Activated naive CD4-positive, alpha-beta T cell treated with Interleukin-2 at 50 U/mL for 16 hours (primary cell): ENCODE data around the gene CFAP65.

Experiments used
- DNase-seq: peaks from one replicate; pipeline ENCODE4 v3.0.0-alpha.2; 2020

CFAP65 gene

DNA sequence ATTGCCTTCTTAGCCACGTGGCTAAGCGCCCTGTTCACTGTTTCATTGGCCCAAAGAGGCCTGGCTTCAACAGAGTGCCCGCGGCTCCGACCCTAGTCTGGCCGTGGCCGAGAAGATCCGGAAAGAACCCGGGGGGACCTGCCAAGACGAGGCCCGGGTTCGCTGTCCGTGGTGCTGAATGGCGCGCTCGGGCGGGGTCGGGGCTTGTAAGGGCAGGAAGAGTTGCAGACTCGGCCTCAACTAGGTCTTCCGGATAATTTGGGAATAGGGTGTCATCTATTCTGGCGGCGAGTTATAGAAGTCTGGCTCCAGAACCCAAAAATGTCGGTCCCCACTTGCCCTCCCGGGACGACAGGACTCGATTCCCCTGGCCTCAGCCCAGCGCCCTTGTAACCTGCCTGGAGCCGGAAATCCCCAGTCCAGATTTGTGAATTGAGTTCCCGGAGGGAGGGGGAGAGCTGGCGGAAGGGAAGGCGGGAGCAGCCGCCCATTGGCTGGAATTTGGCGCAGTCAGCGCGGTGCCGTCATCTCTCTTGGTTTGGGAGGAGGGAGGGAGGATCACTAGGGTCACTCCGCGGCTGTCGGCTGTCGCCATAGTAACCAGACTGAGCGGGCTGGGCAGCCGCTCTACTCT, 78.3 kb downstream of the CFAP65 start:
- peak; percentile 60 for DNase-seq

DNA sequence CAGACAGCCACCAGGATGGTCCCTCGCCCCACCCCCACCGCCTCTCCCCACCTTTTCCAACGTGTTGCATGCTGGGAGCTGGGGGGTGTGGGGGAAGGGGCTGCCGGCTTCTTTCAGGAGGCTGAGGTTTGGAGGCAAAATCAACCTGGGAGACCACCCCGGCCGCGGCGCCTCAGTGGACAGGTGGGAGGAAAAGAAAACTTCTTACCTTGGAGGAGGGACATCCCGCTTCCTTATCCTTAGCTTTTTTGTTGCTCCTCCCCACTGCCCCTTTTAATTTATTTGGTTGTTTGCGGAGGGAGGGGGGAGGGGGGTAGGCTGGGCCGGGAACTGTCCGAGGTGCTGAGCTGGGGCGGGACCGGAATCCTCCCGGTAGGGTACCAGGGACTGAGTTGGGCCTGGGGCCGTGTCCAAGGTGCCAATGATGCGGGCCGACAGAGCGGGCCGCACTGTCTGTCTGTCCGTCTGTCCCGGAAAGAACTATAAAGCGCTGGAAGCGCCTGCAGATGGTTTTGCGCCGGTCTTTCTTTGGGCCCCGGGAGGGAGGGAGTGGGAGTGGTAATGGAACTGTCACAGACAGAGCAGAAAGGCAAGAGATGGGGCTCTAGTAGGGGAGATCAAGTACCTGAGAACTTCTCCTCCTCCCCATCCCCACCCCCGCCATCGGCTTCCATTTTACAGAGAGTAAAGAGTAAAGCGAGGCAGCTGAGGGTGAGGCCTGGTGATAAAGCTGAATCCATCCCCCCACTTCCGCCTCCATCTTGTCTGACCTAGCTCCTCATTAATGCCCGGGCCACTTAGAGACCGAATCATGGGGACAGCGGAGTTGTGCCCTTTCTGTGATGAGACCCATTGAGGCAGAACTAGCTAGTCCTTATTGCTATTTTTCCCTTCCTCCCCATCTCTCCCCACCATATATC, 79.4 kb downstream of the CFAP65 start:
- DNase-seq = no peak

DNA sequence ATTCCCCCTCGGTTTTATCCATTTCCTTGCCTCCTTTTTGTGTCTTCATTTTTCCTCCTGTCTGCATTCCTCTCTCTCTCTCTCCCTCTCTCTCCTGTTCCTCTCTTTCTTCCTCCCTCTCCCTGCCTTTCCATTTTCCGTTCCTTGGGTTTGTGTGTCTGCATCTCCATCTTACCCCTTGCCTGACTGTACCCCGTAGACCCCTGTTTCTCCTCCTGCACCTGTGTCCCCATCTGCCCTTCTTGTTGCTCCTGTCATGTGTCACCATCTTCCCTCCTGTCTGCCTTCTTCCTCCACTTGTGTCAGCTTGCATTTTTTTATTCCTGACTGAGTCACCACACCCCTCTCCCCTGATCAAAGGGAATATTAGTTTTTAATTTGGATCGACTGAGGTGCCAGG, 80.1 kb downstream of the CFAP65 start:
- DNase-seq = no peak

DNA sequence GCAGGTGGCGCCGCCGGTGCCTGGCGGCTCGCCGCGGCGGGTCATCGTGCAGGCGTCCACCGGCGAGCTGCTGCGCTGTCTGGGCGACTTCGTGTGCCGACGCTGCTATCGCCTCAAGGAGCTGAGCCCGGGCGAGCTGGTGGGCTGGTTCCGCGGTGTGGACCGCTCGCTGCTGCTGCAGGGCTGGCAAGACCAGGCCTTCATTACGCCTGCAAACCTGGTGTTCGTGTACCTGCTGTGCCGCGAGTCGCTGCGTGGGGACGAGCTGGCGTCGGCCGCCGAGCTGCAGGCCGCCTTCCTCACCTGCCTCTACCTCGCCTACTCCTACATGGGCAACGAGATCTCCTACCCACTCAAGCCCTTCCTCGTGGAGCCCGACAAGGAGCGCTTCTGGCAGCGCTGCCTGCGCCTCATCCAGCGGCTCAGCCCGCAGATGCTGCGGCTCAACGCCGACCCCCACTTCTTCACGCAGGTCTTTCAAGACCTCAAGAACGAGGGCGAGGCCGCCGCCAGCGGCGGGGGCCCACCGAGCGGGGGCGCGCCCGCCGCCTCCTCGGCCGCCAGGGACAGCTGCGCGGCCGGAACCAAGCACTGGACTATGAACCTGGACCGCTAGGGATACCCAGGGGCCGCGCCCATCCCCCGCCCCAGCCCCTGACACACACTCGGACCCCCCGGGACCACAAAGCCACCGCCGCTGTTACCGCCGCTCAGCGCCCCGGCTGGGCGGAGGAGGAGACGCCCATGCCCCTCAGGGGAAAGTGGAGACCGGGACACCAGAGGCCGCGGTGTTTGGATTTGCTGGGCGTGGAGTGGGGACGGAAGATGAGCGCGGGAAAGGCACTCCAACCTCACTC, 80.8 kb downstream of the CFAP65 start:
- DNase-seq = no peak

DNA sequence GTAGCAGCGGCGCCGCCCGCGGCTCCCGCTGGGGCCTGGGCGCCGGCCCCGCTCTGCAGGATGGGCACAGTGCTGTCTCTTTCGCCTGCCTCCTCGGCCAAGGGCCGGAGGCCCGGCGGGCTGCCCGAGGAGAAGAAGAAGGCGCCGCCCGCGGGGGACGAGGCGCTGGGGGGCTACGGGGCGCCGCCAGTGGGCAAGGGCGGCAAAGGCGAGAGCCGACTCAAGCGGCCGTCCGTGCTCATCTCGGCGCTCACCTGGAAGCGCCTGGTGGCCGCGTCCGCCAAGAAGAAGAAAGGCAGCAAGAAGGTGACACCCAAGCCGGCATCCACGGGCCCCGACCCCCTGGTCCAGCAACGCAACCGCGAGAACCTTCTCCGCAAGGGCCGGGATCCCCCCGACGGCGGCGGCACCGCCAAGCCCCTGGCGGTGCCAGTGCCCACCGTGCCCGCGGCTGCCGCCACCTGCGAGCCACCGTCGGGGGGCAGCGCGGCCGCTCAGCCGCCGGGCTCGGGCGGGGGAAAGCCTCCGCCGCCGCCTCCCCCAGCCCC, 81.5 kb downstream of the CFAP65 start:
- no peak for DNase-seq

DNA sequence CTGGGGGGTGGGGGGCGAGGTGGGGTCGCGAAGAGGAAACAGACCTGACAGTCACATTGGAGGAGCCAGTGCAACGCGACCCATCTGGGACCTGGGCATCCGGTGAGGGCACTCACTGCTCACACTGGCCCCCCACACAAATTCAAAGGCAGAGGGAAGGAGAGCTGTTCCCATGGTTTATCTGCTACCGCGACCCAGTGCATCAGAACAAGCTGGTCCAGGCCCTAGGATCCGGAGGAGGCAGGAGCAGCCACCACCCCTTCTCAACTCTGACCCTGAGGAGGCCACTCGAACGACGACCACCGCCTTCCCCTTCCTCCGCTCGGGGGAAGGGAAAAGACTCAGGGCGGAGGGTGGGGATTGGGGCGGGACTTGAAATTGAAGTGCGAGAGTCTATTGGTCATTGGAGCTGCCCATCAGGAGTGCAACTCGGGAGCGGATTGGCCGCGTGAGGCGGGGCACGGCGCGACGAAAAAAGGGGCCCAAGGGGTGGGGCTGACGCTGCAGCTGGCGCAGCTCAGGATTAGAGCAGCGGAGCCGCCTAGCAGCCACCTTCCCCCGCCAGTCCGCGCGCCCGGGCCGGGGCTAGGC, 82.1 kb downstream of the CFAP65 start, which contains the start of gene CDK5R2:
Gene CDK5R2, plus strand, starts transcription at position 526 of the 591 bp plus-strand sequence. CDS start 155 bp downstream, outside the sequence.
- peak; percentile 72 for DNase-seq

DNA sequence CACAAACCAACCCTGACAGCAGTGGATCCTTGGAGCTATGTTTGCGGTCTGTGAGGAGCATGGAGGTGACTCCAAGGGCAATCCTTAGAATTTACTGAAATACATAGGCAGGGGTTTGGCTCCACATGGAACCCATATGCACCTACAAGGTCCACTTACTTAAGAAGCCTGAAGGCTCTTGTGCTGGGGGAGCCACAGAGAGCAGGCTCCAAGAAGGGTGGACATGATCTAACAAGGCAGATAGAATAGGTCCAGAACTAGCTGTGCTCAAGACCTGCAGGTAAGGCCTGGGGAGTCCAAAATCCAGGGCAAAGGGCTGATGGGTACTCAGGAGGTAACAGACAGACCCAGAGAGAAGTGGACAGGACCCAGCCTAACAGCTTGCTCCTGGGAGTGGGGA, 83.0 kb downstream of the CFAP65 start:
- no peak for DNase-seq

DNA sequence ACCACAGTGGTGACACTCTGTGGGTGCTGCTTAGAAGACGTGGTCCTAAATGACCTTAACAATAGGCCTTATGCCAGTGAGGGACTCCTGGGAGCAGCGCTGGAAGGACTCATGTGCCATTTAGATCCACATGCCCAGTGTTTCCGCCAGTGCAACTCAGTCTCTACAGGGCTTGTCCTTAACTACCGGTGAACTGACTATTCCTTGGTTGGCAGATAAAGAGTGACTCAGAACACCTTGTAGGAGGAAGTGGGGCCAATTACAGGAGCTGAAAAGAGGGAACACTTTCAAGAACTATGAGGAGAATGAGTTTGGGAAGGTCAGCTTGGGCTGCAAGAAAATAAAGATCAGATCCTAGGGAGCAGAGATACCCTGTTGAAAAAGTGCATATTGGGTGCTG, 83.6 kb downstream of the CFAP65 start:
- DNase-seq = no peak

DNA sequence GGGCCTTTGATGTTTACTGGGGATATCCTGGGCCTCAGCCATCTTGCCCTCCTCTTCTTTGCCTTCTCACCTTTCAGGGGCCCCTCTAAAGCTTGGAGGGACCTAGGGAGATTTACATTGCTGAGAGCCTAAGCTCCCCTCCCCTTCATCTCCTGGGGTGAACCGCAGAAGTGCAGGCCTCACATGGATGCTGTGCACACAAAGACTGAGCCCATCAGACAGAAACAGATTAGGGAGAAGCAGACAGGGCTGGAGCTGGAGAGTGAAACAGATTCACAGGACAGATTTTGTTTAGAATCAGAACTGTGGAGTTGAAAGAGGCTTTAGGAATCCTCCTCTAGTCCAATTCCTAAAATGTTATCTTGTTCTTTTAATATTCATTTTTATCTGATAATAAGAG, 85.3 kb downstream of the CFAP65 start:
- no peak for DNase-seq

DNA sequence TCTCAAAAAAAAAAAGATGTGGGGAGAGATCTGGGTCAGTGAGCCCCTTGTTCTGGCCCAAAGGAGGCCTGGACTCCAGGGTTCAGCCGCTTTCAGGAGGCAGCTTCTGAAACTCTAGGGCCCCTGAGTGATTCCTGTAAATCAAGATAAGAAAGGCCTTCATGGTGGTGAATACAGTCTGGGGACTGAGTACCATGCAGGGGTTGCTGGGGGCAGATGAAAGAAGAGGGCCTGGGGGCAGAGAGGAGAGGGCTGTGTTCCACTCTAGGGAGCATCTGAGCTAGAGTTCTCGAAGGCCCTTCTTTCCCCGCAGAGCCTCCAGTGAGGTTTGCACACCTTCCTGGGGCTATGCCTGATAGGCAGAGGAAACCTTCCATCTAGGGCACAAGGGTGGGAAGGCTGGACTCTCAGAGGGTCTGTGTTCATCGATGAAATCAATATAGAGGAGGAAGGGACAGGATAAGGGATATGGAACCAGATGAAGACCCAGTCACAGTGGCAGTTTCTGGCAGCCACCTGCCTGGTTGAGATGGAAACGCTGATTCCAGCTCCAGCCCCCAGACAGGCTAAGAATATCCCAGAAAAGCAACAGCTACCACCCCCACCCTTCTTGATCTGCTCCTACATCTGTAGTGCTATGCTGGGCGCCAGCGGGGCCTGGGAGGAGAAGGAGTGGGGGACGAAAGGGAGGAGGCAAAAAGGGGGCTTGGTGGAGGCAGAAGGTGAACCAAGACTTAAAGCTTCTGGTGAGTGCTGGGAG, 86.6 kb downstream of the CFAP65 start:
- DNase-seq = no peak

DNA sequence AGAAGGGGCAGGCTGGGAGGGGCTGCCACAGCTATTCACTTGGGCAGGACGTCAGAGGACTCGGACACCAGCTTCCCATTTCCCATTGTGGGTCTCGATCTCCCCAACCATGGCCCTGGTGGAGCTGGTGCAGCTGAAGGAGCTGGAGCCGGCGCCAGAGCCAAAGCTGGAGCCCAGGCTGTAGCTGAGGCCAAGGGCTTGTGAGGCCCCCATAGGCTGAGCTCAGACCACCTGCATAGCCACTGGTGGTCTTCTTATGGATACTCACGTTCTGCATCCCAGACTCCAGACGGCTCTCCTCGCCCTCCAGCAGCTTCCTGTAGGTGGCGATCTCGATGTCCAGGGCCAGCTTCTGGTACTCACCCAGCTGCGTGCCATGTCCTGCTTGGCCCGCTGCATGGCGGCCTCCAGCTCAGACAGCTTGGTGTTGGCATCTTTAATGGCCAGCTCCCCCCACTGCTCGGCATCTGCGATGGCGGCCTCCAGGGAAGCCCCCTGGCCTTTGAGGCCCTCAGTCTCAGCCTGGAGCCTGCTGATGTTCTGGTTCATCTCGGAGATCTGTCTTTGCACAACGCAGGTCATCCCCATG, 87.9 kb downstream of the CFAP65 start:
- DNase-seq = no peak
